ENCODE data around the gene EEF2KMT.
"Not testable (repeated sequence)": the region's sequence is repeated elsewhere in the genome, so short reads cannot be mapped to it uniquely, and the experiment has no call there.

- not testable (repeated sequence) for TF ChIP-seq CREB1 (IDR thresholded peaks at IDR 0.05); CREB1 (CRISPR knock-in tag; IDR thresholded peaks at IDR 0.05); BHLHE40 (IDR thresholded peaks at IDR 0.05; ENCODE audit: low read length); CTCF (CRISPR knock-in tag; IDR thresholded peaks at IDR 0.05); ZBTB21 (CRISPR knock-in tag; IDR thresholded peaks at IDR 0.05); TP53 (CRISPR knock-in tag; conservative IDR thresholded peaks at IDR 0.05); ZNF570 (CRISPR knock-in tag; IDR thresholded peaks at IDR 0.05; ENCODE audit: borderline replicate concordance); CBX5 (CRISPR knock-in tag; IDR thresholded peaks at IDR 0.05; ENCODE audit: borderline replicate concordance); ZNF782 (CRISPR knock-in tag; IDR thresholded peaks at IDR 0.05; ENCODE audit: borderline replicate concordance); TBL1XR1 (IDR thresholded peaks at IDR 0.05; ENCODE audit: borderline replicate concordance, low read length, partially characterized antibody)
- TF ChIP-seq, protein P1, sequence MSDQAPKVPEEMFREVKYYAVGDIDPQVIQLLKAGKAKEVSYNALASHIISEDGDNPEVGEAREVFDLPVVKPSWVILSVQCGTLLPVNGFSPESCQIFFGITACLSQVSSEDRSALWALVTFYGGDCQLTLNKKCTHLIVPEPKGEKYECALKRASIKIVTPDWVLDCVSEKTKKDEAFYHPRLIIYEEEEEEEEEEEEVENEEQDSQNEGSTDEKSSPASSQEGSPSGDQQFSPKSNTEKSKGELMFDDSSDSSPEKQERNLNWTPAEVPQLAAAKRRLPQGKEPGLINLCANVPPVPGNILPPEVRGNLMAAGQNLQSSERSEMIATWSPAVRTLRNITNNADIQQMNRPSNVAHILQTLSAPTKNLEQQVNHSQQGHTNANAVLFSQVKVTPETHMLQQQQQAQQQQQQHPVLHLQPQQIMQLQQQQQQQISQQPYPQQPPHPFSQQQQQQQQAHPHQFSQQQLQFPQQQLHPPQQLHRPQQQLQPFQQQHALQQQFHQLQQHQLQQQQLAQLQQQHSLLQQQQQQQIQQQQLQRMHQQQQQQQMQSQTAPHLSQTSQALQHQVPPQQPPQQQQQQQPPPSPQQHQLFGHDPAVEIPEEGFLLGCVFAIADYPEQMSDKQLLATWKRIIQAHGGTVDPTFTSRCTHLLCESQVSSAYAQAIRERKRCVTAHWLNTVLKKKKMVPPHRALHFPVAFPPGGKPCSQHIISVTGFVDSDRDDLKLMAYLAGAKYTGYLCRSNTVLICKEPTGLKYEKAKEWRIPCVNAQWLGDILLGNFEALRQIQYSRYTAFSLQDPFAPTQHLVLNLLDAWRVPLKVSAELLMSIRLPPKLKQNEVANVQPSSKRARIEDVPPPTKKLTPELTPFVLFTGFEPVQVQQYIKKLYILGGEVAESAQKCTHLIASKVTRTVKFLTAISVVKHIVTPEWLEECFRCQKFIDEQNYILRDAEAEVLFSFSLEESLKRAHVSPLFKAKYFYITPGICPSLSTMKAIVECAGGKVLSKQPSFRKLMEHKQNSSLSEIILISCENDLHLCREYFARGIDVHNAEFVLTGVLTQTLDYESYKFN (CRISPR knock-in tag; conservative IDR thresholded peaks at IDR 0.05), result not testable (repeated sequence)
These were observed 7.0 kb downstream of the EEF2KMT start for GRCh38 chr16:5090592-5090991.
